Brain microvascular endothelial cell (primary cell): ENCODE measurements around the gene PDXK.
A peak's percentile ranks its signal among the peaks of the same experiment; 100 is the strongest.
"Not testable (repeated sequence)": the region's sequence is repeated elsewhere in the genome, so short reads cannot be mapped to it uniquely, and the experiment has no call there.

Experiments used
- DNase-seq: peaks from one replicate; pipeline ENCODE4 v3.0.0-alpha.2; 2020
- H3K27ac ChIP-seq: fragments of 250-450 bp; sonication (Bioruptor Pico); 2 replicates; pipeline ENCODE4 v1.5.1; 2020; ENCODE audit warnings: mild to moderate bottlenecking, moderate library complexity
- H3K27me3 ChIP-seq: fragments of 250-450 bp; sonication (Bioruptor Pico); replicated peaks from 2 replicates; pipeline ENCODE4 v1.5.1; 2020; ENCODE audit warnings: mild to moderate bottlenecking
- H3K36me3 ChIP-seq: fragments of 250-450 bp; sonication (Bioruptor Pico); replicated peaks from 2 replicates; pipeline ENCODE4 v1.5.1; 2020; ENCODE audit warnings: mild to moderate bottlenecking
- H3K4me3 ChIP-seq: 2 replicates; pipeline ENCODE4 v1.5.1; 2011; ENCODE audit warnings: low read depth, mild to moderate bottlenecking, control low read depth, low read length, moderate library complexity
- in situ Hi-C: cut with HindIII; loops from 2 replicates; pipeline ENCODE4 v1.10.0; 2017; ENCODE audit warnings: low sequenced_read_pairs, low pct_ligation_motif_present
- TF ChIP-seq, protein P1 (sequence below): IDR thresholded peaks from 2 replicates; pipeline ENCODE4 v1.5.1; 2011; ENCODE audit warnings: low read depth, mild to moderate bottlenecking, moderate library complexity, low read length, control low read depth, inconsistent platforms; ENCODE audit errors: missing control alignments

Gene PDXK

GRCh38 chr21:43712268-43712942 lies 6.5 kb upstream of the PDXK start:
- Histone ChIP-seq H3K4me3 (no peak overlapping the region), H3K27ac (no peak overlapping the region), H3K36me3 (no peaks in the 10 kb centered on the region), H3K27me3 (no peaks in the 10 kb centered on the region)
- DNase-seq: no peak
- TF ChIP-seq, protein P1, sequence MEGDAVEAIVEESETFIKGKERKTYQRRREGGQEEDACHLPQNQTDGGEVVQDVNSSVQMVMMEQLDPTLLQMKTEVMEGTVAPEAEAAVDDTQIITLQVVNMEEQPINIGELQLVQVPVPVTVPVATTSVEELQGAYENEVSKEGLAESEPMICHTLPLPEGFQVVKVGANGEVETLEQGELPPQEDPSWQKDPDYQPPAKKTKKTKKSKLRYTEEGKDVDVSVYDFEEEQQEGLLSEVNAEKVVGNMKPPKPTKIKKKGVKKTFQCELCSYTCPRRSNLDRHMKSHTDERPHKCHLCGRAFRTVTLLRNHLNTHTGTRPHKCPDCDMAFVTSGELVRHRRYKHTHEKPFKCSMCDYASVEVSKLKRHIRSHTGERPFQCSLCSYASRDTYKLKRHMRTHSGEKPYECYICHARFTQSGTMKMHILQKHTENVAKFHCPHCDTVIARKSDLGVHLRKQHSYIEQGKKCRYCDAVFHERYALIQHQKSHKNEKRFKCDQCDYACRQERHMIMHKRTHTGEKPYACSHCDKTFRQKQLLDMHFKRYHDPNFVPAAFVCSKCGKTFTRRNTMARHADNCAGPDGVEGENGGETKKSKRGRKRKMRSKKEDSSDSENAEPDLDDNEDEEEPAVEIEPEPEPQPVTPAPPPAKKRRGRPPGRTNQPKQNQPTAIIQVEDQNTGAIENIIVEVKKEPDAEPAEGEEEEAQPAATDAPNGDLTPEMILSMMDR: no peak
- in situ Hi-C loops: no loop called here

DNA sequence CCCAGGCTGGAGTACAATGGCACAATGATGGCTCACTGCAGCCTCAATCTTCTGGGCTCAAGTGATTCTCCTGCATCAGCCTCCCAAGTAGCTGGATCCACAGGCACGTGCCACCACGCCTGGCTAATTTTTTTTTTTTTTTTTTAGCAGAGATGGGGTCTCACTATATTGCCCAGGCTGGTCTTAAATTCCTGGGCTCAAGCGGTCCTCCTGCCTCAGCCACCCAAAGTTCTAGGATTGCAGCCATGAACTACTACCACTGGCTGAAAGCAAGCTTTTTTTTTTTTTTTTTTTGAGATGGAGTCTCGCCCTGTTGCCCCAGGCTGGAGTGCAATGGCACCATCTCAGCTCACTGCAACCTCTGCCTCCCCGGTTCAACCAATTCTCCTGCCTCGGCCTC lies 5.8 kb upstream of the PDXK start:
- in situ Hi-C loops, H3K27ac ChIP-seq, H3K27me3 ChIP-seq, H3K36me3 ChIP-seq, H3K4me3 ChIP-seq, DNase-seq: not testable (repeated sequence)

GRCh38 chr21:43716376-43717165 lies 2.4 kb upstream of the PDXK start:
- no peak overlapping the region for H3K4me3 ChIP-seq
- no peaks in the 10 kb centered on the region for H3K36me3 ChIP-seq
- in situ Hi-C loops: no loop called here
- no peak for DNase-seq
- TF ChIP-seq, protein P1: no peak
- H3K27me3 ChIP-seq: no peaks in the 10 kb centered on the region
- no peak overlapping the region for H3K27ac ChIP-seq

GRCh38 chr21:43717166-43717853 lies 1.6 kb upstream of the PDXK start:
- in situ Hi-C loops: no loop called here
- no peak for DNase-seq
- Histone ChIP-seq H3K27ac (no peak overlapping the region), H3K36me3 (no peaks in the 10 kb centered on the region), H3K4me3 (no peak overlapping the region), H3K27me3 (no peaks in the 10 kb centered on the region)
- TF ChIP-seq, protein P1: no peak

DNA sequence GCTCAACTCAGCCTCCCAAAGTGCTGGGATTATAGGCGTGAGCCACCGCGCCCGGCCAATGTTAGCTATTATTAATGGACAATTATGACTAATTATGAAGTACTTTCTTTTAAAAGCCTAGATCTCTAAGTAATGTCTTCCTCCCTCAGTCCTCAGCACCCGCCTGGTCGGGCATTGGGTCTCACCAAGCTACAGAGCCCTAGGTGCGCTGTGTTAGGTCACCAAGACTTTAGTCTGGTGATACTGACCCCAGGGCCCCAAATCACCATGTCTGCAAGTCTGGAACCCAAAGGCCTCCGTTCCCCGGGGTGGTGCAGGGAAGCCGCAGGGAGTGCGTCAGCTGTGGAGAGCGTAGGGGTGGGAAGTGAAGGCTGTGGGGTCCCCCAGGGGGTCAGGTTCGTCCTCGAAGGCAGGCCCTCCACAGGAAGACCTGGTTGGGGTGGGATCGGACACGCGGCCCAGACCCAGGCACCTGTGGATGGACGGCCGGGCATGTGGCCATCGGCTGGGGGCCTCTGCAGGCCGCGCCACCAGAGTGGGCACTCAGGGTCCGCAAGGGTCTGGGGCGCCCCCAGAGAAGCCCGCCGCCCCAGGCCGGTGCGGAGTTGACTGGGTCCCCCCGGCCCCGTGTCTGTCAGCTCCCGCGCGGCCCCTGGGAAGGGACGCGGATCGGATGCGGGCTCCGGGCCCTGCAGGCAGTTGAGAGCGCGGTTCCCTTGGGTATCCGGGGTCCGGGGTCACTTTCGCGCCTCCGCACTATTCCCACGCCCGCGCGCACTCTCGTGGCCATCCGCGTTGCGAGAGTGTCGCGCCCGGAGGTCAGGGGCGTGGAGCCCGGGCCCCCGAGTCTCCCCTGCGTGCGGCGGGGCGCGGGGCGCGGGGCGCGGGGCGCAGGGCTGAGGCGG lies 710 bp upstream of the PDXK start:
- no peaks in the 10 kb centered on the region for H3K27me3 ChIP-seq
- in situ Hi-C loops: no loop called here
- TF ChIP-seq, protein P1: no peak

More for the DNA sequence above, 710 bp upstream of the PDXK start:
- H3K27ac ChIP-seq: no peak overlapping the region
- H3K36me3 ChIP-seq: no peaks in the 10 kb centered on the region
- H3K4me3 ChIP-seq: peak overlapping the region; percentile 92
- DNase-seq: no peak
